Suprapubic skin (tissue), 4 donors: Measurements from ENCODE around the gene ADH4. TPM values are rescaled to one million over a fixed set of nuclear protein-coding genes. Genes with fewer than 3 reads are reported as not detected.

ENCODE experiments used
- DNase-seq, 2 donors: peaks; one replicate each; pipeline ENCODE4 v3.0.0-alpha.2; 2019; ENCODE audit warnings: low spot score in 2 of 2
- H3K27ac ChIP-seq: fragments of 200-600 bp; sonication (generic); one replicate; pipeline ENCODE4 v1.5.1; 2019
- H3K27me3 ChIP-seq: fragments of 200-600 bp; sonication (generic); one replicate; pipeline ENCODE4 v1.5.1; 2019
- H3K36me3 ChIP-seq: fragments of 200-600 bp; sonication (generic); one replicate; pipeline ENCODE4 v1.5.1; 2019
- H3K4me1 ChIP-seq: fragments of 200-600 bp; sonication (generic); one replicate; pipeline ENCODE4 v1.5.1; 2019
- H3K4me3 ChIP-seq: fragments of 200-600 bp; sonication (generic); one replicate; pipeline ENCODE4 v1.5.1; 2019; ENCODE audit warnings: mild to moderate bottlenecking
- H3K9me3 ChIP-seq: fragments of 200-600 bp; sonication (generic); one replicate; pipeline ENCODE4 v1.5.1; 2019
- EP300 ChIP-seq: sonication (generic); formaldehyde crosslinking; IDR thresholded peaks from one replicate; pipeline ENCODE4 v1.6.1; 2017; ENCODE audit warnings: antibody characterized with exemption
- POLR2A ChIP-seq, 2 donors: fragments of 450-650 bp; IDR thresholded peaks; one replicate each; pipeline ENCODE4 v1.6.1; 2017; ENCODE audit warnings: antibody characterized with exemption in 2 of 2, mild to moderate bottlenecking in 2 of 2, moderate library complexity in 2 of 2
- POLR2AphosphoS5 ChIP-seq, 3 donors: sonication (generic); formaldehyde crosslinking; IDR thresholded peaks; one replicate each; pipeline ENCODE4 v1.6.1; 2017; ENCODE audit warnings: antibody characterized with exemption in 3 of 3
- WGBS: methylation state at CpG from one replicate; pipeline ENCODE4 v1.1.5; 2018; 5-methylcytosine and 5-hydroxymethylcytosine counted together
- total RNA-seq, 4 donors: library from RNA; depleted of rRNA; stranded (reverse); fragments of >200 nt; gene quantifications; one replicate each; pipeline ENCODE4 v1.1.0, GENCODE V29; 2016
- TF ChIP-seq, protein P1 (sequence below), 2 donors: fragments of 200-600 bp in 1 of 2; fragments of 450-650 bp in 1 of 2; sonication (generic) in 1 of 2; IDR thresholded peaks; one replicate each; pipeline ENCODE4 v1.5.1; 2016 to 2019; ENCODE audit warnings: antibody characterized with exemption in 2 of 2, mild to moderate bottlenecking in 1 of 2, moderate library complexity in 1 of 2

Gene ADH4
- total RNA-seq, 4 donors from 2014 or later: 0.89 to 2.0 (median 0.98) TPM; not detected in 1

DNA sequence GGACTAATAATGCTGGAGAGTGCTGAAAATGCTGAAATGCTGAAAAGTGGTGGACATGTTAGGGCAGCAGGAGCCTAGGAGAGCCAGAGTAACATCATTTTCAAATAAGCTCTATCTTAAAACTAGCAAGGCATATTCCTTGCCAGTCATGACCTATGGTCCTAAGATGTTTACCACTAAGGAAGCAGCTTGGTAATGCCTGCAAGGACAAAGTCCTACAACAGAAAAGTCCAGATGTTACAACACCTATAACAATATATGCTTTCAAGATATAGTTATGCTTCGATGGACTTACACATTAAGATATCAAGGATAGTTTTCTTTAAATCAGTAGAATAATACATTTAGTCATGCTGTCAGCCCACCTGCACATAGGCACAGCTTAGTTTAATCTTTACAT, 4.5 kb upstream of the ADH4 start:
- no peaks in the 10 kb centered on the region for H3K27me3 ChIP-seq
- no peaks in the 10 kb centered on the region for H3K36me3 ChIP-seq
- no peaks in the 10 kb centered on the region for H3K4me1 ChIP-seq
- TF ChIP-seq POLR2AphosphoS5 (IDR thresholded peaks at IDR 0.05) (no peak), EP300 (no peak), POLR2A (IDR thresholded peaks at IDR 0.05) (no peak)
- TF ChIP-seq, protein P1, sequence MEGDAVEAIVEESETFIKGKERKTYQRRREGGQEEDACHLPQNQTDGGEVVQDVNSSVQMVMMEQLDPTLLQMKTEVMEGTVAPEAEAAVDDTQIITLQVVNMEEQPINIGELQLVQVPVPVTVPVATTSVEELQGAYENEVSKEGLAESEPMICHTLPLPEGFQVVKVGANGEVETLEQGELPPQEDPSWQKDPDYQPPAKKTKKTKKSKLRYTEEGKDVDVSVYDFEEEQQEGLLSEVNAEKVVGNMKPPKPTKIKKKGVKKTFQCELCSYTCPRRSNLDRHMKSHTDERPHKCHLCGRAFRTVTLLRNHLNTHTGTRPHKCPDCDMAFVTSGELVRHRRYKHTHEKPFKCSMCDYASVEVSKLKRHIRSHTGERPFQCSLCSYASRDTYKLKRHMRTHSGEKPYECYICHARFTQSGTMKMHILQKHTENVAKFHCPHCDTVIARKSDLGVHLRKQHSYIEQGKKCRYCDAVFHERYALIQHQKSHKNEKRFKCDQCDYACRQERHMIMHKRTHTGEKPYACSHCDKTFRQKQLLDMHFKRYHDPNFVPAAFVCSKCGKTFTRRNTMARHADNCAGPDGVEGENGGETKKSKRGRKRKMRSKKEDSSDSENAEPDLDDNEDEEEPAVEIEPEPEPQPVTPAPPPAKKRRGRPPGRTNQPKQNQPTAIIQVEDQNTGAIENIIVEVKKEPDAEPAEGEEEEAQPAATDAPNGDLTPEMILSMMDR (IDR thresholded peaks at IDR 0.05): no peak
- no peak overlapping the region for H3K4me3 ChIP-seq
- WGBS: 87% methylated on average over 1 of the region's 1 CpG
- DNase-seq: no peak
- H3K9me3 ChIP-seq: no peaks in the 10 kb centered on the region
- no peak overlapping the region for H3K27ac ChIP-seq

DNA sequence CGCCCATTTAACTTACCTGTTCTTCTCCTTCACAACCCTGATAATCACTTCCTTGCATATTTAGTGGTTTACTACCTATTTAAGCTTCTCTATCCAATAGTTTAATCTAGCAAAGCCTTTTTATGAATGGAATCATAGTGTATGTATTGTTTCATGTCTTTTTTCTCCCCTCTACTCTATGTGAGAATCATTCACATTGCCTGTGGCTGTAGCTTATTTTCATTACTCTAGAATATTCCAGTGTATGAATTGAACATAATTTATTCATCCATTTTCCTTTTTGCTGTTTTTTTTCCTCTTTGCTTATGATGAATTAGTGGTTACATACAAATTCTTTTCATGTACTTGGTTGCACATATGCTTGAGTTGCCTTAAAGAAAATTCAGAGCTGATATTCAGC, 490 bp upstream of the ADH4 start:
- Histone ChIP-seq H3K4me1 (no peaks in the 10 kb centered on the region), H3K27me3 (no peaks in the 10 kb centered on the region), H3K27ac (no peak overlapping the region), H3K36me3 (no peaks in the 10 kb centered on the region), H3K4me3 (no peak overlapping the region), H3K9me3 (no peaks in the 10 kb centered on the region)
- WGBS: 96% methylated on average over 1 of the region's 1 CpG
- no peak for TF ChIP-seq POLR2A (IDR thresholded peaks at IDR 0.05)
- no peak for DNase-seq

DNA sequence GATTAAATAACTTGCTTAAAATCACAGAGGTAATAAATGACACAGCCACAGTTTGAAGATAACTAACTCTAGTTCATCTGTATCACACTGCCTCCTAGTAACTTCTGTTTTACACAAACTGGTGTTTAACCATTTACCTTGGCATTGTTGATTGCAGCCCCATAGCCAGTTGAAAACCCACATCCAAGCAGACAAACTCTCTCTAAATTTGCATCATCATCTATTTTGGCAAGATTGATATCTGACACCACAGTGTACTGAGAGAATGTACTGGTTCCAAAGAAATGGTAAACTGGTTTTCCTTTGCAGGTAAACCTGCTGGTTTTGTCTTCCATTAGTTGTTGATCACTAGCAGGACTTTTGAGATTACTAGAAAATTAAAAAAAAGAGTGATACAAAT, 7.8 kb downstream of the ADH4 start:
- Histone ChIP-seq H3K27ac (no peak overlapping the region), H3K4me3 (no peak overlapping the region), H3K4me1 (no peaks in the 10 kb centered on the region), H3K27me3 (no peaks in the 10 kb centered on the region), H3K36me3 (no peaks in the 10 kb centered on the region), H3K9me3 (no peaks in the 10 kb centered on the region)
- TF ChIP-seq POLR2A (IDR thresholded peaks at IDR 0.05) (no peak), EP300 (no peak), POLR2AphosphoS5 (IDR thresholded peaks at IDR 0.05) (no peak)
- TF ChIP-seq, protein P1 (IDR thresholded peaks at IDR 0.05): no peak
- no peak for DNase-seq

DNA sequence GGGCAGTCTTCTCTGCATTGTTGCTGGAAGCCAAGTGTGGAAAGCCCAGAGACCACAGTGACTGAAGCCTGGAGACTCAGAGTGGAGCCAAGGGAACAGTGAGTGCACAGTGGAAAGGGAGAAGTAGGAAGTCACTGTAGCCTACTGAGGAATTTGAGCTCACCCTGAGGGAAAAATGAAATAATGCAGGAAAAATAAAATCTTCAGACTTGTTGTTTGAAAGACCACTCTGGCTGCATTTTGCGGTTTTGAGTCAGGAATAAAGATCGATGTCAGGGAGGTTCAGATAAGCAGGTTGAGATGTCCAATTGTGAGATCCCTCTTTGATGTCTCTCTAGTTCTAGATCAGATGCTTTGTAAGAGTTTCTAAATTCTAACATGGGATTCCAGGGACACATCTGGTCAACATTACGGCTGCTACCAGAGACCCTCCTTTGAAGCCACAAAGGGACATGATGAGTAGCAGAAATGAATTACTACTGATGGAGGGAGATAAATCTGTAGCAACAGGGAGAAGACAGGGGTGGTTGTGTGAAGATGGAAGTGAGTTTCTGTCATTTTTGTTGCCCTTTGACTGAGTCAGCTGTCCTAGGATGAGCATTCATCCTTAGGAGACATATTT, 8.4 kb downstream of the ADH4 start:
- no peaks in the 10 kb centered on the region for H3K9me3 ChIP-seq
- no peak for DNase-seq
- no peak overlapping the region for H3K27ac ChIP-seq
- H3K4me3 ChIP-seq: no peak overlapping the region
- 51% methylated on average over 3 of the region's 3 CpGs for WGBS
- H3K4me1 ChIP-seq: no peaks in the 10 kb centered on the region
- TF ChIP-seq EP300 (no peak), POLR2AphosphoS5 (IDR thresholded peaks at IDR 0.05) (no peak), POLR2A (IDR thresholded peaks at IDR 0.05) (no peak)
- TF ChIP-seq, protein P1 (IDR thresholded peaks at IDR 0.05): no peak
- no peaks in the 10 kb centered on the region for H3K27me3 ChIP-seq
- H3K36me3 ChIP-seq: no peaks in the 10 kb centered on the region

DNA sequence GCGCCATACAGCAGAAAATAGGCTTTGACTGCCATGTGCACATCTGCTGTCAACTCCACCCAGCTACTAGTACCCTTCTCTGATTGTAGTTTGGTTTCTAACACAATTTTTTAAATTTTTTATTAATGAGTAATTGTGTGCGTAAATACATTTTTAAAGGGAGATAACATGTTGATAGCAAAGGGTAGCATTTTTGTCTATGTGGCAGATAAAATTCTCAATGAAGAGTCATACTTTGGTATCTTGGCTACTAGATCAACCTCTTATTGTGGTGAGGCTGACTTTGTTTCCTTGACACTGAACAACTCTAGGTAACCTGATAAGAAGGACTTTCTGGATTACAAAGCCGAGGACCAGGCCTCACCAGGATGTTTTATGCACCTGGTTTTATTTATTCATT, 9.5 kb downstream of the ADH4 start:
- no peak for DNase-seq
- Histone ChIP-seq H3K27ac (no peak overlapping the region), H3K4me1 (no peaks in the 10 kb centered on the region), H3K9me3 (no peaks in the 10 kb centered on the region), H3K36me3 (no peaks in the 10 kb centered on the region), H3K4me3 (no peak overlapping the region), H3K27me3 (no peaks in the 10 kb centered on the region)
- TF ChIP-seq POLR2AphosphoS5 (IDR thresholded peaks at IDR 0.05): no peak
- TF ChIP-seq EP300: no peak
- no peak for TF ChIP-seq POLR2A (IDR thresholded peaks at IDR 0.05)
- TF ChIP-seq, protein P1 (IDR thresholded peaks at IDR 0.05): no peak
- 97% methylated on average over 3 of the region's 3 CpGs for WGBS

DNA sequence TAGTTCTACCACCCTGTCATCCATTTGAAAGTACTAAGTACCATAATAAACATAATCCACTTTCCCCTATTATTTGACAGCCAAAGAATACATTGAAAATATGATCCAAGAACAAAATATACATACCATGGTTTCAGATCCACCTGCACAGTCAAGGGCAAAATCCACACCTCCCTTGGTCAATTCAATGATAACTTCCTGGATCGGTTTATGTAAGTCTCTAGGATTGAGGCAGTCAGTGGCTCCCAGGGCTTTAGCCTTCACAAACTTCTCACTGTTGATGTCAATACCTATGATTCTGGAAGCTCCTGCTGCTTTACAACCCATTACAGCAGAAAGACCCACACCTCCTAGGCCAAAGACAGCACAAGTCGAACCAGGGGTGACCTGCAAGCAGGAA, 12.7 kb downstream of the ADH4 start:
- H3K9me3 ChIP-seq: no peaks in the 10 kb centered on the region
- H3K4me3 ChIP-seq: no peak overlapping the region
- no peaks in the 10 kb centered on the region for H3K36me3 ChIP-seq
- no peak overlapping the region for H3K27ac ChIP-seq
- no peaks in the 10 kb centered on the region for H3K4me1 ChIP-seq
- no peak for DNase-seq
- WGBS: 37% methylated on average over 2 of the region's 2 CpGs
- H3K27me3 ChIP-seq: no peaks in the 10 kb centered on the region
- TF ChIP-seq POLR2A (IDR thresholded peaks at IDR 0.05): no peak
- no peak for TF ChIP-seq POLR2AphosphoS5 (IDR thresholded peaks at IDR 0.05)
- TF ChIP-seq EP300: no peak
- TF ChIP-seq, protein P1 (IDR thresholded peaks at IDR 0.05): no peak
